ENCODE data around the gene HRK. TPM values are rescaled to one million over a fixed set of nuclear protein-coding genes. Genes with fewer than 3 reads are reported as not detected.

HRK gene
- total RNA-seq, 1 donor from 2014 or later = 1.5 TPM

DNA sequence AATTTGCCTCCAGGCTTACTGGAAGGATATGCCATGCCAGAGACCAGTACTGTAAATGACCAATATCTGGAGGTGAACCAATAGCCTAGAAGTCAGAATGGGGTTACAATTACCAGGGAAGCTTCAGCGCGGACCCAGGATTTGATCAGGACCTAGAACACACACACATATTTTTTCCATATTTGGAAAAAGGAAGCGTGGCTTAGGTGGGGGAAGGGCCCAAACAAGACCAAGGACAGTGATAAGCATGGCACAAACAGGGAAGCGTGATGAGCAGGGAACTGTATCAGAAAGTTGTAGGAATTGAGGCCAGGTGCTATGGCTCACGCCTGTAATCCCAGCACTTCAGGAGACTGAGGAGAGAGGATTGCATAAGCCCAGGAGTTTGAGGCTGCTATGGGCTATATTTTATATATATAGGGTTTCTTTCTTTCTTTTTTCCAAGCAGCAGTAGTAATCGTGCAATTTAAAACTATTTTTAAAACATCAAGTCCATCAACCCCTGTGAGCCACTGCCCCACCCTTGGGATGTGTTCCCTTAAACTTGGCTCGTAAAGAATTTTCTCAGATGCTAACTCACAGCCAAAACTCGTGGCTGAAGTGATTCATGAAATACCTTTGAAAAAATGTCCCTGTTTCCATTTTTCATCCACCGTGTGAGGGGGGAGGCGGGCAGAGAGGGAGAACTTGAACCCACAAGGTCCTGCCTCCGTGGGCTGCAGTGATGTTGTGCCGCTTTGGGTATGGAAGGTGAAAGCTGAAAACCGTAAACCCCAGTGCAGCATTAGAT, 16.7 kb downstream of the HRK start:
- ATAC-seq = no peak

DNA sequence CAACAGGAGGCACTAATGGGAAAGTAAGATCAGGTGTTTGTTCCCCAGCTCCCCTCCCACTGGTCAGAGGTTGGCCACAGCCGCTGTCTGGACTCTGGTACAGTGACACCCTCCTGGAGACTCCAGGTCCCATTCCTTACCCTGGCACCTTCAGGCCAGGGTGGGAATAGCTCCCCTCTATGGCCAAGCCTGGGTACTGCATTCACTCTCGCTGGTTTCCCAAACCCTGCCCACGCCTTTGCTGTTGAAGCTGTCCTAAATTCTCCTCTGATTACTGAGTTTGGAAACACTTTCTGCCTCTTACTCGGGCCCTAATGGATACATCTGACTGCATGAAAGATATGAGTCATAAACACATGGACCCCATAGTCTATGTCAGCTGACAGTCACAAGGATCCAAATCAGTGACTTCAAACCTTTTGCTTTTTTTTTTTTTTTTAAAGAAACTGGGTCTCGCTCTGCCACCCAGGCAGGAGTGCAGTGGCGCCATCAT, 17.9 kb downstream of the HRK start:
- peak; percentile 20 for ATAC-seq

DNA sequence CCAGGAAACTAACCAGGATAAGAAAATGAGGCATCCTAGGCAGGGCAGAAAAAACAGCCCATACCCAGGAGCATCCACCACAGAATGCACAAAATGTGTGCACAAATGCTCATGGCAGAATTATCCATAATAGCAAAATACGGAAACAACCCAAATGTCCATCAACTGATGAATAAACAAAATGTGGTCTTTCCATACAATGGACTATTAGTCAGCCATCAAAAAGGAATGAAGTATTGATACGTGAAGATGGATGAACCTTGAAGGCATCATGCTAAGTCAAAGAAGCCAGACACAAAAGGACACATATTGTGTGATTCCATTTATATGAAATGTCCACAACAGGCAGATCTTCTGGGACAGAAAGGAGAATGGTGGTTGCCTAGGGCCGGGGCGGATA, 19.1 kb downstream of the HRK start:
- no peak for ATAC-seq

DNA sequence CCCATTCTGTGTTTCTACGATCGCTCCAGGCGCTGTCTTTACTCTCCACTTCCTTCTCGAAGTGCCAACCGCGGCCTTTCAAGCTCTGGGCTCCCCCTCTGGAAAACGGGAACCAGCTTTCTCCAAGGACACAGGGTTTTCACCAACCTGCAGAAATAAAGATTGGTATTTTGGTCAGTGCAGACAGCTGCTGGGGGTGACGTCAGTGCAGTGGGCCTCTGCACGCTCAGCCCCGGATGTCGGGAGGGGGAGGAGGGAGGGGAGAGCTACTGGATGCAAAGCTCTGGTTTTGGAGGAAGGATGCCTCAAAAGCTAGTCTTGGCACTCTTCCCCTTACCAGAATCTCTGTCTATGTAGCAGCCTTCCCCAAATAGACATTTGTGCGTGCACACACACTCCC, 19.9 kb downstream of the HRK start:
- no peak for ATAC-seq

DNA sequence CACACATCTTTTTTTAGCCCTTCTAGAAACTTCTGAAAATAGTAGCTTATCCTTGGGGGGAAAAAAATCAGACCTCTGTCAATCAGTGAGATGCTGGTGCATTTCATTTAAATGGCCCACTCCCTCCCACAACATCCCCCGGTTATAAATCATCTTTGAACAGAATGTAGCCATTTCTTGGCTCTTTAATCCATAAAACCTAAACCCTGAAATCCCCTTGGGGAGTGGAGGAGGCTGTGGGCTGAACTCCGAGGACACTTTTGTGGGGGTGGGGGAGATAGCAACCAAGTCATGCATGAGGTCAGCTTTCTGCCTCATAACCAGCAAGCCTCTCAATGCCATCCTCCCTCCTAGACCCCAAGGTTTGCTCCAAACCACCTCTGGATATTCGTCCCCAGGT, 21.0 kb downstream of the HRK start:
- ATAC-seq = no peak

DNA sequence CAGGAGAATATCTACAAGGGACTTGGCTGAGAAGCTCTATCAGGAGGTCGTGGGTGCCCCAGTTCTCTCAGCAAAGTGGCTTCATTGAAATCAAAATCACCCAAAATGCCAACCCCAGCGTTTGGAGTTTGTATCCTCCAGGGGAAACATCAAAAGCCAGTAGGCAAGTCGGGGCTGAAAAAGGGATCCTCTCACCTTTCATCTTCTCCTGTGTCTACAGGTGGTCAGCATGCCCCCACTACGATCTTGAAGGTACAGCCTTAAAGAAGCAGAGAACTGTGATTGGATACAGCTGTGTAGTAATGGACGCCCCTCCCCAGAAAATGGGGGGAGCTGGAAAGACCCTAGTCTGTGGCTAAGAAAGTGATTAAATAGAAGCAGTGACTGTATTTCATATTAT, 22.2 kb downstream of the HRK start:
- no peak for ATAC-seq

DNA sequence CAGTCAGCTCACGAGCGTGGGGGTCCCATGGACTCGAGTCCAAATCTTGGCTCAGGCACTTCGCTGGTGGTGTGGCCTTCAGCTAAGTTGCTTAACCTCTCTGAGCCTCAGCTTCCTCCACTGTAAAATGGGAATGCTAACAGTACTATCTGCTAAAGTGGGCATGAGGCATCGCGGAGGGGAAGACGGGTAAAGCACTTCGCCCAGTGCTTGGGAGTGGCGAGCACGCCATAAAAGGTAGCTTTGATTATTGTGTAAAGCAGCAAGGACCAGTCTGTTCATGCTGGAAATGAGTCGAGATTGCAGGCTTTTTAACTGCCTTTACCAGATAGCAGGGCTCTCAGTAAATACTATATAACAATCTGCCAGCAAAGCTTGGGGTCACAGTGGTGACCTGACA, 24.5 kb downstream of the HRK start:
- ATAC-seq = no peak

DNA sequence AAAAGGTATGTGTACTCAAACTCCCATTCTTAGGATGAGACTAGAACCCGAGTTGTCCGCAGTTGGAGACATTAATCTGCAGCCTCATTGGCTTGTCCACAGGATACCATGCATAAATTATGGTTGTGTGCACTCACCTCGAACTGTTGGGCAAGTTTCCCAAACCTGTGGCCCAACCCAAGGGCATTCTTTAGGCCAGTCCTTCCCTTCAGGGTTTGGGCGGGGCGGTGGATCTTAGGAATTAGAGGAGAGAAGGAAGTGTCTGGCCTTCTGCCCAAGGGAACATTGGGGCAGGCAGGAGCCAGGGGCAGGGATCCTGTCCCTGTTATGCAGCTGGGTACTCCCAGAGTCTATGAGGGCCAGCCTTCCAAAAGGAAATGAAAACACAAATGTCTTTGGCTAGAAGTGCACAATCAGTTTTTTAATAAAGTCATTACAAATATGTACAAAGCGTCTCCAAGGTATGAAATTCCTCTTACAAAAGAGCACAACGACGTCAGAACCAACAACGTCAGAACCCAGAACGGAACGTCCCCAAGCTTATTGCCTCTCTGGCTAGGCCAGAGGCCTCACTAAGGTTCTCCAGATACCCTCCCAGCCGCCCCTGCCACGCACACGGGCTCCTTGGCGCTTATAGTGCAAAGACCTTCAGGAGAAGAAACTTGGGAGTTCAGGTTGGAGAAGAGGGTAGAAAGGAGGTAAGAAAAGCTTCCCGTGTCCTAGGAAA, 25.3 kb downstream of the HRK start:
- ATAC-seq = peak; percentile 67

DNA sequence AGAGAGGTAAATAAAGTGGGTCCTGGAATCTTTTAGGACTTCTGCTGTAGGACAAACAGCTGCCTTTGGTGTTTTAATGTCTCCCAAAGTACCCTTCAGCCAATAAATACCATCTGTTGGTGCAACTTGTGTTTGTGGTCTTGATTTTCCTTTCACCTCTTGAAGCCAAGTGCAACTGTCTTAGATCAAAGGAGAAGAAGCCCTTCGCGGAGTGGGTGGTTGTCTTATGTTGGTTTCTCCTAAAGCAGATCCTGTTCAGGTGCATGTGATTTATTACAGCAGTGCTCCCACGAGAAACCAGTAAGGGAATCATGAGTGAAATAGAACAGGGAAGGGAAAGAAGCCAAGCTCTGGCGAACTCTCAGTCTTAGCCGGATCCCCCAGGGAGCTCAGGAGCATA, 27.7 kb downstream of the HRK start:
- no peak for ATAC-seq

DNA sequence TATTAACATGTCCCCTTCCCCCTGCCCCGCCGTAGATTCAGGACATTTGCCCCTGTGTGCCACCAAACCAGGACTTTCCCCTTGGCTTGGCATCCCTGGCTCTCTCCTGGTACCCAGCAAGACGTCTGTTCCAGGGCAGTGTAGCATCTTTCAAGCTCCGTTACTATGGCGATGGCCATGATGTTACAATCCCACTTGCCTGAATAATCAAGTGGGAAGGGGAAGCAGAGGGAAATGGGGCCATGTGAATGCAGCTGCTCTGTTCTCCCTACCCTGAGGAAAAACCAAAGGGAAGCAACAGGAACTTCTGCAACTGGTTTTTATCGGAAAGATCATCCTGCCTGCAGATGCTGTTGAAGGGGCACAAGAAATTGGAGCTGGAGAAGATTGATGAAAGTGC, 28.9 kb downstream of the HRK start:
- no peak for ATAC-seq

DNA sequence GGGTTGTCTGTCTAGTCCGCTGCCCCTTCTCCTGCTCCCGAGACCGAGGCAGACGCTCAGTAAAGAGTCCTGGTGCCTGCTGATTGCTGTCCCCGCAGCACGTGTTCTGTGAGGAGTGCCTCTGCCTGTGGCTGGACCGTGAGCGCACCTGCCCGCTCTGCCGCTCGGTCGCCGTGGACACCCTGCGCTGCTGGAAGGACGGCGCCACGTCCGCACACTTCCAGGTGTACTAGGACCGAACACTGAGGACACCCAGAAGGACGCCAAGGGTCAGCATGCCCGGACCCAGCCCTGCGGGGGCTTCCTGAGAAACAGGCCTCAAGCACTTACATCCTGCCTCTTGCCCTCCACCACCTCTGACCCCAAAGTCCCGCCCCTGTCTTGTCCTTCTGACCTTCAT, 32.0 kb downstream of the HRK start:
- ATAC-seq = no peak

DNA sequence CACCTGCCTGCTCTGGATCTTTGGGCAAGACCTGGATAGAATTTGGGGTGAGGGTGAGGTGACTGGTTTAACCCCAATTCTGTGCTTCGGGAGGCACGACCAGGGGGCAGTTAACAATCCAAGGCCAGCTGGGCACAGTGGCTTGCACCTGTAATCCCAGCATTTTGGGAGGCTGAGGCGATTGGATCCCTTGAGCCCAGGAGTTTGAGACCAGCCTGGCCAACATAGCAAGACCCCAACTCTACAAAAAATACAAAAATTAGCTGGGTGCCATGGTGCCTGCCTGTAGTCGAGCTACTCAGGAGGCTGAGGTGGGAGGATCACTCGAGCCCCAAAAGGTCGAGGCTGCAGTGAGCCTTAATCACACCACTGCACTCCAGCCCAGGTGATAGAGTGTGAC, 38.2 kb downstream of the HRK start:
- no peak for ATAC-seq

DNA sequence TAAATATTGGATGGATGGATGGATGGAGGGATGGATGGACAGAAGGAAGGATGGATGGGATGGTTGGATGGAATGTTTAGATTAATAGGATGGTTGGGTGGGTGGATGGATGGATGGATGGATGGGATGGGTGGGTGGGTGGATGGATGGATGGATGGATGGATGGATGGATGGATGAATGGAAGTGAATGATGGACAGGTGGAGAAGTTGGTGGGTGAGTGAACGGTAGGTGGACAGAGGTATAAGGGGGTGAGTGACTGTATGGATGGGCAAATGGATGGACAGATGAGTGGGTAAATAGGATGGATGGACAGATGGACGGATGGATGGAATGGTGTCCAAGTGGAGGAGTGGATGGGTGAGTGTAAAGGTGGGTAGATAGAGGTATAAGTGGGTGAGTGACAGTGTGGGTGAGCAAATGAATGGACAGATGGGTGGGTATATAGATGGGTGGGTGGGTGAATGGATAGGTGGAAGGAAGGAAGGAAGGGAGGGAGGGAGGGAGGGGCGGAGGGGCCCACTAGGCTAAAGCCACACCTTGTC, 41.9 kb downstream of the HRK start:
- no peak for ATAC-seq

DNA sequence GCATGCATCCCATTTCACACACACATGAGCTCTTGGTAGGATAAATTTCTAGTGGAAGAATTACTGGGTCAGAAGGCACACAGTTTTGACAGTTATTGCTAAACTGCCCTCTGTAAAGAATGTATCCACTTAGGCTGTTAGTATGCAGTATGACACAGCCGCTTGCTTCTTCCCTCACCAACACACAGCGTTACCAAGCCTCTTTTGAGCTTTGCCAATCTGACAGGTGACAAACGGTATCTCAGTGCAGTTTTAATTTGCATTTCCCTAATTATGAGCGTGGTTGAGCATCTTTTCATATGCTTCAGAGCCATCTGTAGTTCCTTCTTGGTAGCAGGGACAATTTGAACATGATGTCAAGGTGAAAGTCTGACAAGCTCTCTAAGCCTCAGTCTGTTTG, 42.9 kb downstream of the HRK start:
- no peak for ATAC-seq

DNA sequence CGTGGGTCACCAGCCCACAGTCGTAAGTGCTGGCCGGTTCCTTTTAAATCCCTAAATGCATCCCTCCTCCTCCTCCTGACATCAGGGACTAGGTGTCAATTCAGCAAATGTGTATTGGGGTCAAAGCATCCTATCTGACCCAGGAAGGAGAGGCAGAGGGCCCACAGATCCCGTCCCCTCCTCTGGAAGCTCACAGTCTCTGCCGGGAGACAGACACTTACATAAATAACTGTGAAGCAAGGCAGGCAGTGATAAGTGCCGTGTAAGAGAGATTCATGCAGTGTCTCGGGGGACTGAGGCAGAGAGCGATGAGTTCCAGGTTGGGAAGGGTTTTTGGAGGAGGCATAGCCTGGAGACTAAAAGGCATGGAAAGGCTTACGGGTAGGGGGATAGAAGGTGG, 44.1 kb downstream of the HRK start:
- ATAC-seq = no peak

DNA sequence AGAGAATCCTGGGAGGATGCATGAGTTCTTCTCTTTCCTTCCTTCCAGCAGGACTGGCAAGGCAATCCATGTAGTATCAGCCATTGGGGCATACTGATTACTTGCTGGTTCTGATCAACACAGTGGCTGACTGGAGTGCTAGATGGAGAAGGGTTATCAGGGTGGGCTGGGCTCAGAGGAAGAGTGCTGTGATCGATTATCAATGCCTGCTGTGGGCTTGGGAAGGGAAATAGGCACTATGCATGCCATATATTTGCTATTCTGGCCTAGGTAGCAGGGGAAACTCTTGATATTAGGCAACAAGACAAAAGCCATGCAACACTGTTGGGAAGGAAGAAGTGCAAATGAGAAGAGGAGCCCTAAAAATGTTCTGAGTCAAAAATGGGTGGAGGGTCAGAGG, 45.8 kb downstream of the HRK start:
- ATAC-seq = no peak

DNA sequence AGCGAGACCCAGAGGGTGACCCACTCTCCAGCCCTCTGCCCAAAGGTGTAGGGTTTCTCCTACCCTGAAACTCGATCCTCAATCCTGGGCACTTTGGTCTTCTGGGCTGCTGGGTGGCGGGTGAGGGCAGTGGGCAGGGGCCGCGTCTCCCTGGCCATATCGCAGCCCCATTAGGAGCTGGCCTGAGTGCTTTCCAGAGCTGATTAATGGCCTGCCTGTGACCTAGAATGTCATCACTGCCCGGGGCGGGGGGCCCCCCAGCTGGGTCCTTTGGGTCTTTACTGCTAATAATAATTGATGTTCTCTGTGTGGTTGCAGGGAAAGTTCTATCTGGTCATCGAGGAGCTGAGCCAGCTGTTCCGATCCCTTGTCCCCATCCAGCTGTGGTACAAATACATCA, 47.8 kb downstream of the HRK start:
- ATAC-seq = no peak

DNA sequence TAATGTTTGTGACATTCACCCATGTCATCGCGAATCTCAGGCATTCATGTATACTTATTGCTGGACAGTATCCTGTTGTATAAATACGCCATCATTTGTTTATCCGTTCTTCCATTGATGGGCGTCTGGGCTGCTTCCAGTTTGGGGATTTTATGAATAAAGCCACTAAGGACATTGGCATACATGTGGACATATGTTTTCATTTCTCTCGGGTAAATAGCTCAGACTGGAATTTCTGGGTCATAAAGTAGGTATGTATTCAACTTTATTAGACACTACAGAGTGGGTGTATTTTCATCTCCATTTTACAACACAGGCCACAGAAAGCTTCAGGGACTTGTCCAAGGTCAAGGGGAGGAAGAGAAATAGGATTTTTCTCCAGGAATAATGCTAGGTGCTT, 48.9 kb downstream of the HRK start:
- no peak for ATAC-seq

DNA sequence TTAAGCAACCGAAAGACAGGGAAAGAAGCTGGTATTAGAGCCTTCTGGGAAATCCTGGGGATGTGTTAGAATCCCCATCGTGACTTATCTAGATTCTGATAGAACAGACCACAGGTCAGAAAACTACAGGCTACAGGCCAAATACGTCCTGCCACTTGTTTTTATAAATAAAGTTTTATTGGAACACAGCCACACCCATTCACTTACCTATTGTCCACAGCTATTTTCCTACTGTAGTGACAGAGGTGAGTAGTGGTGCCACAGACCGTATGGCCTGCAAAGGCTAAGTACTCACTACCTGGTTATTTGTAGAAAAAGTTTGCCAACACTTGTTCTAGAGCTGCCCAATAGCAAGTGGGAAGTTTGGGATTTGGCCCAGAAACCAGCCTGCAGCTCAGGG, 53.8 kb downstream of the HRK start:
- no peak for ATAC-seq

DNA sequence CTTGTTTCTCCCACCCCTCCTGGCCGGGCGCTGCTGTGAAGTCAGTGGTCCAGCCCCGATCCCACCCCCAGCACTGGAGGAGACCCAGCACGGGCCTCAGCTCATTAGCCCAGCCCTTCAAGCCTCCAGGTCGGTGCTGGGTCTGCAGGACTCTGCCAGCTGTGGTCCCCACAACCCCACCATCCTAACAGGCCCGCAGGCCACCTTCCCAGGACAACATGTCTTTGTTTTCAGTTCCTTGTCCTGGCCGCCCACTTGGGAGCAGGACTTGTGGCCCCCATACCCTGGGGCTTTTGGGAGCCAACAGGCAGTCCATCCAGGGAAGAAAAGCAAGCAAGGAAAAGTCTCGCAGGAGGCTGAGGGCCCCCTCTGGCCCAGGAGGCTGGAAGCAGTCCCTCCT, 60.0 kb downstream of the HRK start:
- no peak for ATAC-seq

DNA sequence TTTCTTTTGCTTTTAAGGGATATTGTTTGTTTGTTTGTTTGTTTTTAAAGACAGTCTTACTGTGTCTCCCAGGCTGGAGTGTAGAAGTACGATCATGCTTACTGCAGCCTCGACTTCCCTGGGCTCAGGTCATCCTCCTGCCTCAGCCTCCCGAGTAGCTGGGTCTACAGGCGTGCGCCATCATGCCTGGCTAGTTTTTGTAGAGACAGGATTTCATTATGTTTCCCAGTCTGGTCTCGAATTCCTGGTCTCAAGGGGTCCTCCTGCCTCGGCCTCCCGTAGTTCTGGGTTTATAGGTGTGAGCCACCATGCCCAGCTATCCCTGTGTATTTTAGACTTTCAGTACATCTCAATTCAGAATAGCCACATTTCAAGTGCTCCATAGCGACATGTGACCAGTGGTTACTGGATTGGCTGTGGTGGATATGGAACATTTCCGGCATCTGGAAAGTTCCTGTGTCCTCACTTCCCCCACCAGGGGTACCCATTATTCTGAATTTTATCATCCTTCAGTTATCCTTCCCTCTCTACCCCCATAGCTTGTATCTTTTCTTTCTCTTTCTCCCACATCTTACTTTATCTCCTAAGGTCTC, 61.1 kb downstream of the HRK start:
- no peak for ATAC-seq

DNA sequence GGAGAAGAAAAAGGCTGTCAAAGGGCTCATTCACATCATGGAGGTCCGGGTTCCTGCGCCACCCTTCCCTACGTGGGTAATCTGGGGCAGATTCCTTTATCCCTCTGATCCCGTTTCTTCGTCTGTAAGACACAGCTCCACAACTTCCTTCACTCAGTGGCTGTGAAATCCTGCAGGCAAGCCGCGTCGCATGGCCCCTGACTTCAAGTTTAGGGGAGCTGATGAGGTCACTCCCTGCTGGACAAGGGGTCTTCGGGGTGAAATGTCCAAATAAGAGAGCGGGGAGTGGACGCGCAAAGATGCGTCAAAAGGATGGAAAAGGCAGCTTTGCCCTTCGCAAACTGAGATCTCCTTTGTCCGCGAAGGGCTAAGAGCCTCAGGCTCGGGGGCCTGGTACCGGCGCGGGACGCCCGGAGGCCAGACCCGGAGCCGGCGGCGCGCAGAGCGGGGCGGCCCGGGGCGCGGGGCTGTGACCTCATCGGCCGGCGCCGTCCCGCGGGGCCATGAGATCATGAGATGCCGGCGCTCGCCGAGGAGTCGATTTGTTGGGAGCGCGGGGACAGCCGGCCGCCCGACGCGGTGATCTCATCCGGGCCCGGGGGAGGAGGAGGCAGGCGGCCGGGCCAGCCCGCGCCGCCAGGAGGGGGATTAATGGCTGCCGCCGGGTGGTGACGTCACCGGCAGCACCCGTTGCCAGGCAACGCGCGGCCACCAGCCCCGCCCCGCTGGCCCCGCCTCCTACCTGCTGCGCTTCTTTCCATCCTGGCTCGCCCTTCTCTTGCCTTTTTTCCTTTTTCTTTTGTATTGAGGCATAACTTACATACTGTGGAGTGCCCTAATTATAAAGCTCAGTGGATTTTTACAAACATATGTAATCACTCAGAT, 62.1 kb downstream of the HRK start:
- peak; percentile 98 for ATAC-seq

All from esophagus mucosa (tissue), 1 donor.